HepG2 (cell line): ENCODE measurements around the gene ZNF75A. TPM values are rescaled to one million over a fixed set of nuclear protein-coding genes. Genes with fewer than 3 reads are reported as not detected.

Experiments used
- ARNT ChIP-seq: fragments of 450-650 bp; IDR thresholded peaks from 2 replicates; pipeline ENCODE4 v1.6.1; 2017
- CEBPG ChIP-seq: IDR thresholded peaks from 2 replicates; pipeline ENCODE4 v1.6.1; 2016
- ELF1 ChIP-seq: sonication (generic); formaldehyde crosslinking; IDR thresholded peaks from 2 replicates; pipeline ENCODE4 v1.4.0; 2020; ENCODE audit warnings: missing genetic modification reagents
- NCOA2 ChIP-seq: sonication (generic); formaldehyde crosslinking; IDR thresholded peaks from 2 replicates; pipeline ENCODE4 v1.8.0; 2022; ENCODE audit warnings: inconsistent platforms
- NR2C2 ChIP-seq: sonication (generic); formaldehyde crosslinking; IDR thresholded peaks from 2 replicates; pipeline ENCODE4 v1.4.0; 2020; ENCODE audit warnings: missing genetic modification reagents, mild to moderate bottlenecking, moderate library complexity, borderline replicate concordance
- PTBP1 ChIP-seq: fragments of 200-400 bp; formaldehyde crosslinking; IDR thresholded peaks from 2 replicates; pipeline ENCODE4 v1.6.1; 2018; ENCODE audit warnings: low read length, low read depth; ENCODE audit not compliant: poor library complexity, severe bottlenecking
- RXRA ChIP-seq: sonication (generic); formaldehyde crosslinking; IDR thresholded peaks from 2 replicates; pipeline ENCODE4 v1.5.1; 2020; ENCODE audit warnings: missing genetic modification reagents
- SNRNP70 ChIP-seq: fragments of 200-400 bp; formaldehyde crosslinking; IDR thresholded peaks from 2 replicates; pipeline ENCODE4 v1.6.1; 2017; ENCODE audit warnings: mild to moderate bottlenecking, low read depth, low read length, moderate library complexity
- SOX6 ChIP-seq, 2 experiments: fragments of 450-650 bp in 1 of 2; sonication (generic) in 1 of 2; formaldehyde crosslinking in 1 of 2; IDR thresholded peaks; 2 replicates each; pipeline versions ENCODE4 v1.4.0 to v1.6.1; 2017 to 2020; ENCODE audit warnings: antibody characterized with exemption in 1 of 2, mild to moderate bottlenecking in 1 of 2, missing genetic modification reagents in 1 of 2
- SRY ChIP-seq: sonication (generic); formaldehyde crosslinking; IDR thresholded peaks from 2 replicates; pipeline ENCODE4 v1.8.0; 2022; ENCODE audit warnings: mild to moderate bottlenecking, missing genetic modification reagents
- TCF7L2 ChIP-seq: IDR thresholded peaks from 2 replicates; pipeline ENCODE4 v1.6.1; 2011; ENCODE audit warnings: mild to moderate bottlenecking, low read depth, low read length, moderate library complexity
- ZFY ChIP-seq: sonication (generic); formaldehyde crosslinking; IDR thresholded peaks from 2 replicates; pipeline ENCODE4 v1.4.0; 2020; ENCODE audit warnings: missing genetic modification reagents
- ZNF484 ChIP-seq: sonication (generic); formaldehyde crosslinking; IDR thresholded peaks from 2 replicates; pipeline ENCODE4 v1.5.1; 2020; ENCODE audit warnings: mild to moderate bottlenecking, low read depth, missing genetic modification reagents, borderline replicate concordance
- ZNF557 ChIP-seq: sonication (generic); formaldehyde crosslinking; IDR thresholded peaks from 2 replicates; pipeline ENCODE4 v1.4.0; 2020; ENCODE audit warnings: missing genetic modification reagents
- ZNF720 ChIP-seq: sonication (generic); formaldehyde crosslinking; IDR thresholded peaks from 2 replicates; pipeline ENCODE4 v1.4.0; 2020; ENCODE audit warnings: missing genetic modification reagents
- ZSCAN21 ChIP-seq: sonication (generic); formaldehyde crosslinking; IDR thresholded peaks from 2 replicates; pipeline ENCODE4 v1.8.0; 2022; ENCODE audit warnings: mild to moderate bottlenecking, missing genetic modification reagents, moderate library complexity, borderline replicate concordance
- polyA plus RNA-seq, 8 experiments: library from polyadenylated mRNA; depleted of rRNA in 3 of 8; stranded (reverse) in 7 of 8; unstranded in 1 of 8; fragments of >200 nt; fragmentation: Illumina TruSeq in 4 of 8; extraction: Trizol in 4 of 8; gene quantifications; 2 replicates each; pipeline versions ENCODE4 v1.2.1 to v1.2.3, GENCODE V29; 2011 to 2016; ENCODE audit warnings: low read depth in 4 of 8, missing spikeins in 1 of 8, mixed read lengths in 1 of 8; ENCODE audit not compliant: insufficient read depth in 1 of 8
- total RNA-seq, 5 experiments: library from RNA; depleted of rRNA; stranded (reverse); fragments of >200 nt; fragmentation: Illumina TruSeq; extraction: Trizol; gene quantifications; 2 replicates each; pipeline ENCODE4 v1.2.3, GENCODE V29; 2016; ENCODE audit warnings: low read depth in 1 of 5
- TF ChIP-seq, protein P1 (sequence below): sonication (generic); formaldehyde crosslinking; IDR thresholded peaks from 2 replicates; pipeline ENCODE4 v1.4.0; 2020; ENCODE audit warnings: mild to moderate bottlenecking, low read depth, missing genetic modification reagents
- TF ChIP-seq, protein P2 (sequence below): IDR thresholded peaks from 2 replicates; pipeline ENCODE4 v1.6.1; 2016; ENCODE audit warnings: missing biosample characterization, missing genetic modification reagents, low read depth
- TF ChIP-seq, protein P3 (sequence below): sonication (generic); formaldehyde crosslinking; IDR thresholded peaks from 2 replicates; pipeline ENCODE4 v1.4.0; 2020; ENCODE audit warnings: mild to moderate bottlenecking, missing genetic modification reagents, borderline replicate concordance
- TF ChIP-seq, protein P4 (sequence below): IDR thresholded peaks from 2 replicates; pipeline ENCODE4 v1.6.1; 2016; ENCODE audit warnings: low read depth, missing genetic modification reagents, missing compliant biosample characterization

ZNF75A gene
- total and polyA plus RNA-seq, 2 of the 13 experiments (the other 11 are each of a cell fraction or from before 2014, with no cell fraction given), result 1.4 to 2.1 TPM

DNA sequence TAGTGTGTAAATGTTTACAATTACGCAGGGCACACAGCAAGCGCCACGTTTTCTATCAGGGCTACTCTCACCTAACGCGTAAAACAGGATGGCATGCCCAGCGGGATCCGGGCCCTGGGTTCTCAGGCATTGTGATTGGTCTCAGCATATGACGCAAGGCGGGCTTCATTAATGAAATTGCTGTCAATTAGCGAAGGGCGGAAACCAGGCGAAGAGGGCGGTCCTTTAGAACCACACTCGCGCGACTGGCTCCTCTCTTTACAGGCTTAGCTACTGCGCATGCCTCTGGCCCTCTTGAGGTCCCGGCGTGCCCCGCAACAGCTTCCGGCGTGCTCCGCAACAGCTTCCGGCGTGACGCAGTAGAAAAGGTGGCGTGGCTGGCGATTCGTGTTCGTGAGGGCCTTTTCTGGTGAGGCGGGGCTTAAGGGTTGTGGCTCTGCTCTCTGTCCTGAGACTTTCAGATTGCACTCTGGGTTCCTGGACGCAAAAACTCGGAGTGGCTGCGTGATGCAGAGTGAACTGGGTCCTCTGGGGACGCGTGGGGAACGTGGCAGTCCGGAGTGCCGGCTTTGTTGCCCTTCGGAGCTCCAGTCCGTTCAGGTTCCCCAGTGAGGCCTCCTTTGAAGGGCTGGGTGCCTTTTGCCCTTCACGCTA is 59.6 kb downstream of the ZNF75A start (continued):
- TF ChIP-seq, protein P1, sequence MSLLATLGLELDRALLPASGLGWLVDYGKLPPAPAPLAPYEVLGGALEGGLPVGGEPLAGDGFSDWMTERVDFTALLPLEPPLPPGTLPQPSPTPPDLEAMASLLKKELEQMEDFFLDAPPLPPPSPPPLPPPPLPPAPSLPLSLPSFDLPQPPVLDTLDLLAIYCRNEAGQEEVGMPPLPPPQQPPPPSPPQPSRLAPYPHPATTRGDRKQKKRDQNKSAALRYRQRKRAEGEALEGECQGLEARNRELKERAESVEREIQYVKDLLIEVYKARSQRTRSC, result no peak
- TF ChIP-seq, protein P2, sequence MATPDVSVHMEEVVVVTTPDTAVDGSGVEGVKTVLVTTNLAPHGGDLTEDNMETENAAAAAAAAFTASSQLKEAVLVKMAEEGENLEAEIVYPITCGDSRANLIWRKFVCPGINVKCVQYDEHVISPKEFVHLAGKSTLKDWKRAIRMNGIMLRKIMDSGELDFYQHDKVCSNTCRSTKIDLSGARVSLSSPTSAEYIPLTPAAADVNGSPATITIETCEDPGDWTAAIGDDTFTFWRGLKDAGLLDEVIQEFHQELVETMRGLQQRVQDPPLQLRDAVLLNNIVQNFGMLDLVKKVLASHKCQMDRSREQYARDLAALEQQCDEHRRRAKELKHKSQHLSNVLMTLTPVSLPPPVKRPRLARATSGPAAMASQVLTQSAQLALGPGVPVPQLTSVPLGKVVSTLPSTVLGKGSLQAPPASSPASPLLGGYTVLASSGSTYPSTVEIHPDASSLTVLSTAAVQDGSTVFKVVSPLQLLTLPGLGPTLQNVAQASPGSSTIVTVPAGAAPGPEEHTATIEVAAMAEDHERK (CRISPR knock-in tag), result peak; percentile 83; the same call in 1 of the 2 replicates
- TF ChIP-seq ZNF484 (CRISPR knock-in tag) (no peak), ZNF557 (no peak), PTBP1 (no peak), SOX6 (IDR thresholded peaks at IDR 0.05) (no peak), SOX6 (CRISPR knock-in tag; IDR thresholded peaks at IDR 0.05) (no peak), NCOA2 (no peak), ZSCAN21 (CRISPR knock-in tag) (no peak), CEBPG (peak; percentile 76), RXRA (CRISPR knock-in tag) (no peak), NR2C2 (CRISPR knock-in tag) (peak; percentile 67), ARNT (no peak), ZFY (CRISPR knock-in tag) (peak; percentile 71), SRY (no peak), TCF7L2 (no peak), ELF1 (CRISPR knock-in tag) (peak; percentile 59), SNRNP70 (no peak), ZNF720 (CRISPR knock-in tag) (no peak)
- TF ChIP-seq, protein P3, sequence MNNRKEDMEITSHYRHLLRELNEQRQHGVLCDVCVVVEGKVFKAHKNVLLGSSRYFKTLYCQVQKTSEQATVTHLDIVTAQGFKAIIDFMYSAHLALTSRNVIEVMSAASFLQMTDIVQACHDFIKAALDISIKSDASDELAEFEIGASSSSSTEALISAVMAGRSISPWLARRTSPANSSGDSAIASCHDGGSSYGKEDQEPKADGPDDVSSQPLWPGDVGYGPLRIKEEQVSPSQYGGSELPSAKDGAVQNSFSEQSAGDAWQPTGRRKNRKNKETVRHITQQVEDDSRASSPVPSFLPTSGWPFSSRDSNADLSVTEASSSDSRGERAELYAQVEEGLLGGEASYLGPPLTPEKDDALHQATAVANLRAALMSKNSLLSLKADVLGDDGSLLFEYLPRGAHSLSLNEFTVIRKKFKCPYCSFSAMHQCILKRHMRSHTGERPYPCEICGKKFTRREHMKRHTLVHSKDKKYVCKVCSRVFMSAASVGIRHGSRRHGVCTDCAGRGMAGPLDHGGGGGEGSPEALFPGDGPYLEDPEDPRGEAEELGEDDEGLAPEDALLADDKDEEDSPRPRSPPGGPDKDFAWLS (CRISPR knock-in tag), result no peak
- TF ChIP-seq, protein P4, sequence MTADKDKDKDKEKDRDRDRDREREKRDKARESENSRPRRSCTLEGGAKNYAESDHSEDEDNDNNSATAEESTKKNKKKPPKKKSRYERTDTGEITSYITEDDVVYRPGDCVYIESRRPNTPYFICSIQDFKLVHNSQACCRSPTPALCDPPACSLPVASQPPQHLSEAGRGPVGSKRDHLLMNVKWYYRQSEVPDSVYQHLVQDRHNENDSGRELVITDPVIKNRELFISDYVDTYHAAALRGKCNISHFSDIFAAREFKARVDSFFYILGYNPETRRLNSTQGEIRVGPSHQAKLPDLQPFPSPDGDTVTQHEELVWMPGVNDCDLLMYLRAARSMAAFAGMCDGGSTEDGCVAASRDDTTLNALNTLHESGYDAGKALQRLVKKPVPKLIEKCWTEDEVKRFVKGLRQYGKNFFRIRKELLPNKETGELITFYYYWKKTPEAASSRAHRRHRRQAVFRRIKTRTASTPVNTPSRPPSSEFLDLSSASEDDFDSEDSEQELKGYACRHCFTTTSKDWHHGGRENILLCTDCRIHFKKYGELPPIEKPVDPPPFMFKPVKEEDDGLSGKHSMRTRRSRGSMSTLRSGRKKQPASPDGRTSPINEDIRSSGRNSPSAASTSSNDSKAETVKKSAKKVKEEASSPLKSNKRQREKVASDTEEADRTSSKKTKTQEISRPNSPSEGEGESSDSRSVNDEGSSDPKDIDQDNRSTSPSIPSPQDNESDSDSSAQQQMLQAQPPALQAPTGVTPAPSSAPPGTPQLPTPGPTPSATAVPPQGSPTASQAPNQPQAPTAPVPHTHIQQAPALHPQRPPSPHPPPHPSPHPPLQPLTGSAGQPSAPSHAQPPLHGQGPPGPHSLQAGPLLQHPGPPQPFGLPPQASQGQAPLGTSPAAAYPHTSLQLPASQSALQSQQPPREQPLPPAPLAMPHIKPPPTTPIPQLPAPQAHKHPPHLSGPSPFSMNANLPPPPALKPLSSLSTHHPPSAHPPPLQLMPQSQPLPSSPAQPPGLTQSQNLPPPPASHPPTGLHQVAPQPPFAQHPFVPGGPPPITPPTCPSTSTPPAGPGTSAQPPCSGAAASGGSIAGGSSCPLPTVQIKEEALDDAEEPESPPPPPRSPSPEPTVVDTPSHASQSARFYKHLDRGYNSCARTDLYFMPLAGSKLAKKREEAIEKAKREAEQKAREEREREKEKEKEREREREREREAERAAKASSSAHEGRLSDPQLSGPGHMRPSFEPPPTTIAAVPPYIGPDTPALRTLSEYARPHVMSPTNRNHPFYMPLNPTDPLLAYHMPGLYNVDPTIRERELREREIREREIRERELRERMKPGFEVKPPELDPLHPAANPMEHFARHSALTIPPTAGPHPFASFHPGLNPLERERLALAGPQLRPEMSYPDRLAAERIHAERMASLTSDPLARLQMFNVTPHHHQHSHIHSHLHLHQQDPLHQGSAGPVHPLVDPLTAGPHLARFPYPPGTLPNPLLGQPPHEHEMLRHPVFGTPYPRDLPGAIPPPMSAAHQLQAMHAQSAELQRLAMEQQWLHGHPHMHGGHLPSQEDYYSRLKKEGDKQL (CRISPR knock-in tag), result no peak
